ENCODE measurements around the gene ARL6. TPM values are rescaled to one million over a fixed set of nuclear protein-coding genes. Genes with fewer than 3 reads are reported as not detected.

The ARL6 gene
- total RNA-seq, 4 donors from 2014 or later = 1.2 to 4.3 (median 3.2) TPM

GRCh38 chr3:97763586-97764406, 762 bp upstream of the ARL6 start:
- Histone ChIP-seq H3K27ac (peak overlapping the region; percentile 71 to 85 (median 78)), H3K4me3 (peak overlapping the region; percentile 84 to 97 (median 96)), H3K9me3 (no peaks in the 10 kb centered on the region), H3K36me3 (peaks cover 0 to 7% of the 10 kb centered on the region in 2 donors), H3K27me3 (no peaks in the 10 kb centered on the region), H3K4me1 (peaks cover 8 to 20% of the 10 kb centered on the region in 2 donors)
- intact Hi-C loops (cut with DNase I; ENCODE audit: low total_unique reads) = loop anchor here (2.0 kb wide), 2 partner anchors 59 to 759 kb away; partner anchors contain the start of genes CLDND1 and CRYBG3
- ATAC-seq (peak; percentile 46 to 52), DNase-seq (no peak)
- in situ Hi-C loops (cut with MboI; ENCODE audit: low sequenced_read_pairs in 4 of 4) = no loop called here
- TF ChIP-seq CTCF (IDR thresholded peaks at IDR 0.05 in 4 of 5, conservative IDR thresholded peaks at IDR 0.05 in 1 of 5) (no peak), POLR2A (IDR thresholded peaks at IDR 0.05) (no peak)

- no peak overlapping the region for H3K27ac ChIP-seq
- ATAC-seq (no peak), DNase-seq (no peak)
- in situ Hi-C loops (cut with MboI; ENCODE audit: low sequenced_read_pairs in 4 of 4) (no loop called here), intact Hi-C loops (cut with DNase I; ENCODE audit: low total_unique reads) (loop anchor here (2.0 kb wide), 2 partner anchors 57 to 757 kb away; partner anchors contain the start of genes CLDND1 and CRYBG3)
- peak overlapping the region; percentile 84 to 97 (median 96) for H3K4me3 ChIP-seq
- no peak for TF ChIP-seq POLR2A (IDR thresholded peaks at IDR 0.05)
- TF ChIP-seq CTCF (IDR thresholded peaks at IDR 0.05 in 4 of 5, conservative IDR thresholded peaks at IDR 0.05 in 1 of 5) = no peak
- H3K27me3 ChIP-seq = no peaks in the 10 kb centered on the region
- H3K36me3 ChIP-seq = peaks cover 0 to 8% of the 10 kb centered on the region in 2 donors
- H3K9me3 ChIP-seq = no peaks in the 10 kb centered on the region
- peaks cover 8 to 20% of the 10 kb centered on the region in 2 donors for H3K4me1 ChIP-seq
Measured at GRCh38 chr3:97765336-97765735, 778 bp downstream of the ARL6 start.

GRCh38 chr3:97772926-97773325, 8.4 kb downstream of the ARL6 start:
- Histone ChIP-seq H3K27me3 (no peaks in the 10 kb centered on the region), H3K4me3 (no peak overlapping the region), H3K4me1 (no peaks in the 10 kb centered on the region), H3K36me3 (peaks cover 0 to 15% of the 10 kb centered on the region in 2 donors), H3K9me3 (no peaks in the 10 kb centered on the region), H3K27ac (no peak overlapping the region)
- TF ChIP-seq CTCF (IDR thresholded peaks at IDR 0.05 in 4 of 5, conservative IDR thresholded peaks at IDR 0.05 in 1 of 5) (no peak), POLR2A (IDR thresholded peaks at IDR 0.05) (no peak)
- no peak for DNase-seq
- in situ Hi-C loops (cut with MboI; ENCODE audit: low sequenced_read_pairs in 4 of 4) = no loop called here
- no peak for ATAC-seq
- intact Hi-C loops (cut with DNase I; ENCODE audit: low total_unique reads) = no loop called here

- H3K27me3 ChIP-seq = no peaks in the 10 kb centered on the region
- no peaks in the 10 kb centered on the region for H3K4me1 ChIP-seq
- no peak overlapping the region for H3K4me3 ChIP-seq
- ATAC-seq = no peak
- no peak overlapping the region for H3K27ac ChIP-seq
- H3K36me3 ChIP-seq = peaks cover 0 to 7% of the 10 kb centered on the region in 2 donors
- no peak for DNase-seq
- in situ Hi-C loops (cut with MboI; ENCODE audit: low sequenced_read_pairs in 4 of 4) = no loop called here
- no peaks in the 10 kb centered on the region for H3K9me3 ChIP-seq
- TF ChIP-seq CTCF (IDR thresholded peaks at IDR 0.05 in 4 of 5, conservative IDR thresholded peaks at IDR 0.05 in 1 of 5) (no peak), POLR2A (IDR thresholded peaks at IDR 0.05) (no peak)
- intact Hi-C loops (cut with DNase I; ENCODE audit: low total_unique reads) = no loop called here
Measured at GRCh38 chr3:97778152-97778551, 13.6 kb downstream of the ARL6 start.

All from gastrocnemius medialis (tissue), 4 donors.